ENCODE data around the gene CDC40. TPM values are rescaled to one million over a fixed set of nuclear protein-coding genes. Genes with fewer than 3 reads are reported as not detected.
A peak's percentile ranks its signal among the peaks of the same experiment; 100 is the strongest.

CDC40 gene
- polyA plus RNA-seq, 1 of the 3 experiments (the other 2 are of a cell fraction) = 7.4 TPM

- POLR2A ChIA-PET = no interaction called here
- Histone ChIP-seq H3K4me1 (ENCODE audit: control insufficient read depth in 1 of 2, insufficient read depth in 2 of 2, low read depth in 1 of 2, low read length in 1 of 2) (no peaks in the 10 kb centered on the region), H4K20me1 (ENCODE audit: insufficient read depth) (no peaks in the 10 kb centered on the region), H2AFZ (ENCODE audit: low read depth) (no peak overlapping the region), H3K9ac (no peak overlapping the region), H3K36me3 (replicated peaks in 1 of 2; ENCODE audit: control insufficient read depth in 1 of 2, insufficient read depth in 2 of 2, low read length in 1 of 2) (peaks cover 44 to 53% of the 10 kb centered on the region in 2 experiments), H3K9me2 (no peaks in the 10 kb centered on the region), H3K79me2 (ENCODE audit: insufficient read depth) (0 out of 2 replicates have a peak, but pooled peaks cover 6% of the 10 kb centered on the region), H3F3A (replicated peaks; ENCODE audit: insufficient read depth) (peaks cover 4% of the 10 kb centered on the region), H3K27me3 (ENCODE audit: insufficient read depth) (no peaks in the 10 kb centered on the region), H3K9me3 (no peaks in the 10 kb centered on the region), H3K4me3 (ENCODE audit: low read depth in 2 of 2, low read length in 1 of 2) (no peak overlapping the region), H3K27ac (ENCODE audit: low read depth in 2 of 2, low read length in 1 of 2) (no peak overlapping the region), H3K4me2 (no peak overlapping the region)
- WGBS (ENCODE audit: low lambda C conversion rate) = 95% methylated on average over 3 of the region's 3 CpGs
- TF ChIP-seq NFIC (IDR thresholded peaks at IDR 0.05; ENCODE audit: borderline replicate concordance) (peak; percentile 67), FOXJ3 (CRISPR knock-in tag; IDR thresholded peaks at IDR 0.05) (no peak)
- CTCF ChIA-PET = interaction anchor here (1.5 to 3.0 kb wide), 3 partner anchors 8 to 182 kb away, joined by 4 to 11 read pairs (median 7); no protein-coding TSS in a partner anchor
- no peak for DNase-seq
Measured at GRCh38 chr6:110207652-110208051, 27.4 kb downstream of the CDC40 start.

- no peak overlapping the region for H3K4me3 ChIP-seq (ENCODE audit: low read depth in 2 of 2, low read length in 1 of 2)
- no peaks in the 10 kb centered on the region for H3K79me2 ChIP-seq (ENCODE audit: insufficient read depth)
- CTCF ChIA-PET = interaction anchor here (1.0 to 1.4 kb wide), 2 partner anchors 11 to 33 kb away, joined by 3 to 4 read pairs; no protein-coding TSS in a partner anchor
- no peak overlapping the region for H3K4me2 ChIP-seq
- H3K4me1 ChIP-seq (ENCODE audit: control insufficient read depth in 1 of 2, insufficient read depth in 2 of 2, low read depth in 1 of 2, low read length in 1 of 2) = no peaks in the 10 kb centered on the region
- H3K9ac ChIP-seq = no peak overlapping the region
- POLR2A ChIA-PET = no interaction called here
- H4K20me1 ChIP-seq (ENCODE audit: insufficient read depth) = no peaks in the 10 kb centered on the region
- no peaks in the 10 kb centered on the region for H3K9me3 ChIP-seq
- H3K27ac ChIP-seq (ENCODE audit: low read depth in 2 of 2, low read length in 1 of 2) = no peak overlapping the region
- H2AFZ ChIP-seq (ENCODE audit: low read depth) = no peak overlapping the region
- 96% methylated on average over 1 of the region's 1 CpG for WGBS (ENCODE audit: low lambda C conversion rate)
- H3K27me3 ChIP-seq (ENCODE audit: insufficient read depth) = no peaks in the 10 kb centered on the region
- DNase-seq = no peak
- peaks cover 73 to 88% of the 10 kb centered on the region in 2 experiments for H3K36me3 ChIP-seq (replicated peaks in 1 of 2; ENCODE audit: control insufficient read depth in 1 of 2, insufficient read depth in 2 of 2, low read length in 1 of 2)
- H3K9me2 ChIP-seq = no peaks in the 10 kb centered on the region
- TF ChIP-seq FOSL2 (IDR thresholded peaks at IDR 0.05; ENCODE audit: borderline replicate concordance, low read depth) (no peak), JUND (IDR thresholded peaks at IDR 0.05) (no peak), USF2 (IDR thresholded peaks at IDR 0.05; ENCODE audit: borderline replicate concordance, low read depth, low read length) (no peak), EP300 (IDR thresholded peaks at IDR 0.05; ENCODE audit: borderline replicate concordance in 1 of 2, low read depth in 1 of 2, low read length in 1 of 2) (no peak), CTCF (IDR thresholded peaks at IDR 0.05) (no peak), MAX (IDR thresholded peaks at IDR 0.05; ENCODE audit: low read depth) (no peak), TCF12 (IDR thresholded peaks at IDR 0.05) (no peak), RFX5 (IDR thresholded peaks at IDR 0.05; ENCODE audit: low read length) (no peak), RAD21 (IDR thresholded peaks at IDR 0.05; ENCODE audit: low read length) (no peak), TEAD4 (IDR thresholded peaks at IDR 0.05; ENCODE audit: borderline replicate concordance, insufficient read depth) (no peak), EZH2phosphoT487 (IDR thresholded peaks at IDR 0.05; ENCODE audit: borderline replicate concordance, low read depth) (no peak), CHD2 (IDR thresholded peaks at IDR 0.05; ENCODE audit: low read length, partially characterized antibody) (no peak), GABPA (IDR thresholded peaks at IDR 0.05; ENCODE audit: low read depth) (no peak), PBX3 (IDR thresholded peaks at IDR 0.05) (no peak), GATA2 (CRISPR knock-in tag; IDR thresholded peaks at IDR 0.05) (no peak), POLR2AphosphoS5 (IDR thresholded peaks at IDR 0.05; ENCODE audit: low read depth, low read length) (no peak), USF1 (IDR thresholded peaks at IDR 0.05; ENCODE audit: borderline replicate concordance, low read depth) (no peak), ELF1 (IDR thresholded peaks at IDR 0.05) (no peak), SIN3A (IDR thresholded peaks at IDR 0.05; ENCODE audit: borderline replicate concordance, low read depth, low read length) (no peak)
- peaks cover 7% of the 10 kb centered on the region for H3F3A ChIP-seq (replicated peaks; ENCODE audit: insufficient read depth)
Measured at GRCh38 chr6:110211753-110212152, 31.5 kb downstream of the CDC40 start.

Data from SK-N-SH (cell line).